GM19455 (cell line): Measurements from ENCODE around the gene PACRG.
"Not testable (repeated sequence)": the region's sequence is repeated elsewhere in the genome, so short reads cannot be mapped to it uniquely, and the experiment has no call there.

Experiments used
- ATAC-seq: cut with Tn5 transposase; IDR thresholded peaks from one replicate; pipeline ENCODE4 v1.9.1; 2021; ENCODE audit not compliant: unreplicated experiment

The PACRG gene

DNA sequence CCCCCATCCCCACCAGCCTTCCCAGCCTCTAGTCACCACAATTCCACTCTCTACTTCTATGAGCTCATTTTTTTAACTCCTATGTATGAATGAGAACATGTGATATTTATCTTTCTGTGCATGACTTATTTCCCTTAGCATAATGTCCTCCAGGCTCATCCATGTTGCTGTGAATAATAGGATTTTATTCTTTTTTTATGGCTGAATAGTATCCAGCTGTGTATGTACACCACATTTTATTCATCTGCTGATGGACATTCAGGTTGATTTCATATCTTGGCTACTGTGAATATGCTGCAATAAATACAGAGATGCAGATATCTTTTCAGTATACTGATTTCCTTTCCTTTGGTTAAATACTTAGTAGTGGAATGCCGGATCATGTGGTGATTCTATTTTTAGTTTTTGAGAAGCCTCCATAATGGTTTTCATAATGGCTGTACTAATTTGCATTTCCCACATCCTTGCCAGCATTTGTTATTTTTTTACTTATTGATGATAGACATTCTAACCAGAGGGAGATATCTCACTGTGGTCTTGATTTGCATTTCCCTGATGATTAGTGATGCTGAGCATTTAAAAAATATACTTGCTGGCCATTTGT is 194.9 kb downstream of the PACRG start:
- ATAC-seq, result no peak

DNA sequence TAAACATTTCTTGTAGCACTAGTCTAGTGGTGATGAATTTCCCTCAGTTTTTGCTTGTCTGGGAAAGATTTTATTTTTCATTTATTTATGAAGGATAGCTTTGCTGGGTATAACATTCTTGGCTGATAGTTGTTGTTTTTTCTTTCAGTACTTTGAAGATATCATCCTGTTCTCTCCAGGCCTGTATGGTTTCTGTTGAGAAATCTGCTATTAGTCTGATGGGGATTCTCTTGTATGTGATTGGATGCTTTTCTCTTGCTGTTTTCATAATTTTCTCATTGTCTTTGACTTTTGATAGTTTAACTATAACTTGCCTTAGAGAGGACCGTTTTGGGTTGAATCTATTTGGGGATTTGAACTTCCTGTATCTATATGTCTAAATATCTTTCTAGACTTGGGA is 207.1 kb downstream of the PACRG start:
- ATAC-seq, result no peak

DNA sequence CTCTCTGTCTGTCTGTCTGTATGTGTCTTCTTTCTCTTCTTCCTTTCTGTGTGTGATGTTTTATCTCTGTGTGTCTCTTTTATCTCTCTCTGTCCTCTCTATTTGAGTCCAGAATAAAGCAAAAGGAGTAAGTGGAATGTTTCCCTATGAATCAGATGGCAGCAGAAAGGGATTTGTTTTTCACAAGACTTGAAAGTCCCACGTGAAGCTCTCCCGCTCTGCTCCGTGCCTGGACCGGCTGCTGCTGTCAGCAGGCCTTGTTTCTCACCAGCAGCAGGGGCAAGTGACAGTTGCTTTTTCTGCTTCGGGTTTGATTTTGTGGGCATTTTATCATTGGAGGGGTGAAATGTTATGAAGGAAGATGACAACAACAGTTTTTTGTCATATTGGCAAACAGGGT is 212.7 kb downstream of the PACRG start:
- no peak for ATAC-seq

GRCh38 chr6:162941128-162941527 is 213.4 kb downstream of the PACRG start:
- no peak for ATAC-seq

GRCh38 chr6:162942866-162943265 is 215.1 kb downstream of the PACRG start:
- ATAC-seq, result no peak

- ATAC-seq, result no peak
Observed at GRCh38 chr6:162943369-162943768, 215.6 kb downstream of the PACRG start.

- ATAC-seq, result no peak
Observed at GRCh38 chr6:162951164-162951743, 223.5 kb downstream of the PACRG start.

DNA sequence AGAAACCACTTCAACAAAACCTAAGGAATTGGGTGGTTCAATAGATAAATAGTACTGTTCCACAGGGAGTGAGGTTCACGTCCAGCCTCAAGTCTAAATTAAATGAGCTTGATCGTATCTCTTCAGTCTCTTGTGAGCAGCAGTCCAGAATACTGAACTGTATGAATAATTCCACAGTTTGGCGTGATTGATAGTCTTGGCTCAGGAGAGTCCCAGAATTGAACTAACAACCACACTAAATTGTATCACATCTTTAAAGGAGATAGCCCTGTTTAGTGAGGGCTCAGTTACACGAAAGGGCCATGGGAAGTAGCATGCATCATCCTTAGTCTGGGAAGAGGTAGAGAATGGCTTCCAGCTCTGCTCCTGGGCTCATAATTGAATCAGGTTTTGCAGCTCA is 224.6 kb downstream of the PACRG start:
- no peak for ATAC-seq

DNA sequence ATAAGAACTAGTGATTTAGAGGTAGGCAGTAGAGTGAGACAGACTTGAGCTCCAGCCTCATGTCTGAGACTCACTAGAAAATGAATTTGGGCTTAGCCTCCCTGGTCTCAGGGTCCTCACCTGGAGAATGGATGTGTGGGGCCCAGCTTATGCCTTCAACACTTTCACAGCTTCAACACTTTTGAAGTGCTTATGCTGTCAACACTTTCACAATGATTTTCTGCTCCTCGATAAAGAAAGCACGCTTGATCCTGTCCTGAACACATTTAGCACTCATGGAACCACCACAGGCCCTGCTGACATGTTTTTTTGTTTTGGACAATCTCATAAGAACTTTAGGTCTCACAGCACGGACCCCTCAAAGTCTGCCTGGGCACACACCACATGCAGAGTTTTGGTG is 229.3 kb downstream of the PACRG start:
- ATAC-seq, result no peak

DNA sequence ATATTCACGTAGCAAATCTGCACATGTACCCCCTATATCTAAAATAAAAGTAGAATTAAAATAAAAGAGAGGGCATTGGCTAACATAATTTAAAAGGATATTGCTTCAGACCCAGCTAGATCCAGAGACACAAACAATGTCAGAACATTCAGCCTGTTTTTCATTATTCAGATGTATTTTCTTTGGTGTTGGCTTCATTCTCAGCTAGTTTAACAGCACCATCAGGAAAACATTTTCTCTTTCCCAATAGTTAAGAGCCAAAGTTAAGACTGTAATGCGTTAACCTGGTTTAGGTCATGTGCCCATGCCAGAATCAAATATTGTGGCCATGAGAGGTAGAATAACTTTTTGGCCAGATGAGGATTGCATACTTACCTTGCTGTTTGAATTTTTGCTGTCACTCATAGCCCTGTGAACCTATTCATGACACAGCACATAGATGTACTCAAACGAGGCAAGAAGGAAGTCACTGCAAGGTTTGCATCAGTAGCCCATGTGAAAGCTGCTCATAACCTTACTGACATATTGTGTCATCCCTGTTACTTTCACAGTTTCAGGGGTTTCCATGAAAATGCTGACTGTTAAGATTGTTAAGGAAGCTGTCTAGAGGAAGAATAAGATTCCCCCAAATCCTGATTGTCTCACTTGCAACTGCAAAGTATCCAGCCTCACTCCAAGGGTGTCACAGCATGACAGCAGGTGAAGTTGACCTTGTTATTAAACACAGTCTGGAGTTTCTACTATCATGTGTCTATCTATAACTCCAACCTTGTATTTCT is 233.1 kb downstream of the PACRG start:
- ATAC-seq, result no peak

GRCh38 chr6:162962093-162962492 is 234.3 kb downstream of the PACRG start:
- ATAC-seq, result no peak

DNA sequence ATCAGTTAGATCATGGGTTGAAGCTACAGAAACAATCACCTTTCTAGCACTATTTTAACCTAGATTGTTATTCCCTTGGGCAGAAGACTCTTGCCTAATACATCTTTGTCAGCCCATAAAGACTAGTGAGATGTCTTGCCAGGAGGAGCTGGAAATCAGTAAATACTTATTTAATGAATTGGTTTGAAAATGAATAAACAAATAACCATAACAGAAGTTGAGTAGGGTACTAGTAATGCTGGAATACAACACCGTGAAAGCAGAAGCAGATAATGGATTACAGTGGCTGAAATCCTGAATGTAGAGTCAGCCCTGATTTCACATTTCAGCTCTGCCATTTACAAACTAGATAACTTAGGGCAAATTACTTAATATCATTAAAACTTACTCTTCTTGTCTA is 236.1 kb downstream of the PACRG start:
- no peak for ATAC-seq

GRCh38 chr6:162964488-162965140 is 236.8 kb downstream of the PACRG start:
- no peak for ATAC-seq

DNA sequence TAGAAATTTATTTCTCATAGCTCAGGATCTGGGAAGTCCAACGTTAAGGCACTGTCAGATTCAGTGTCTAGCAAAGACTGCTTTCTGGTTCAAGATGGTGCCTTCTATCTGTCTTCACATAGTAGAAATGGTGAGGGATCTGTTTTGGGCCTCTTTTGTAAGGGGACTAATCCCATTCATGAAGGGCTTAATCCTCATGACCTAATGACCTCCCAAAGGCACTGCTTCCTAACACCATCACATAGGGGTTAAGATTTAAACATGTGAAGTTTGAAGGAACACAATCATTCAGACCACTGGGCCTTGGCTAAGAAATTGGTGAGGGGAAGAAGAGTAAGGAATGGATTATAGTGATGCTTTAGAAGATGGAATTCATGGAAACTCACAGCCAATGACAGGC is 237.6 kb downstream of the PACRG start:
- ATAC-seq, result no peak

DNA sequence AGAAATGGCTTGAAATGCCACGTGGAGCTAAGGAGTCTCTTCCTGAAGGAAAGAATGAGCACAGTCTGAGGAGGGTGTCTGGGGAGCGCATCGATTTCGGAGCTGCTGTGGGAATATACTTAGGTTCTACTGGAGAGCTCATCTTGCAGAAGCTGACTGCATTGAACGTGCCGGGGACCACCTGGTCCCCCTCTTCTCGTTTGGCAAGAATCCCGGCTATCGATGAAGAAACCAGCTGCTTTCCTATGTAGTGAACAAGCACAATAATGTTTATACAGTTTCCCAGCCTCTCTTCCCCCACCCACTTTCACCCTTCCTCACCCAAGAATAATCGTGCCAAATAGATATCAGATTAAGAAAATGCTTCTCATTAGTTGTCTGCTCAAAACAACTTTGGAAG is 242.5 kb downstream of the PACRG start:
- no peak for ATAC-seq

GRCh38 chr6:162971356-162971755 is 243.6 kb downstream of the PACRG start:
- ATAC-seq, result no peak

DNA sequence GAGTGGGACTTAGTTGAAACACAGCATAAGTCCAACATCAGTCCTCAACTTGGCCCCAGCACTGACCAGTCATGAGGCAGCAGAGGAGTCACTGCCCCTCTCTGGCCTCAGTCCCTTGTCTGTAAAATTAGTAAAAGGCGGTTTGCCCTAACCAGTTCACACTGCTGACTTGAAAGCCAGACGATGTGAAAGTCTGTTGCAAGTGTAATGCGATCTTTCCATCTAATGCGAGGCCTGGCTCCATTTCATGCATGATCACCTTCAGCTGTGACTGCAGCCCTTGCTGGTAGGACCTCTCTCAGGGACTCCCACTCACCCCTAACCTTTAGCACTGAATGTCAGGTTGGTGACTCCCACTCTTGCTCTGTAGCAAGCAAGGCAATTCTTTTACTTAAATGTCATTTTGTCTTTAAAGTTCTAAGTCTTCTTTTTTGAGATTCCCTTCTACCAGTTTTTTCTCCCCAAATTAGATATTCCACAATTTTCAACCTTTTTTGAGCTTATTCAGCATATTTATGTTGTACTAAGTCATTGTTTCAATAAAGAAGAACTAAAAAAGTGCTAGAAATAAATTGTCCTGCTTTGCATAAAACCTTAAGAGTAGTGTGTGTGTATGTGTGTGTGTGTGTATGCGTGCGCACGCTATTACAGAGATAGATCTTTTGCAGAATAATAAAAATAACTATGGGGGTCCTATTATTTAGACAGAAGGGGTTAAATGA is 245.5 kb downstream of the PACRG start:
- no peak for ATAC-seq

DNA sequence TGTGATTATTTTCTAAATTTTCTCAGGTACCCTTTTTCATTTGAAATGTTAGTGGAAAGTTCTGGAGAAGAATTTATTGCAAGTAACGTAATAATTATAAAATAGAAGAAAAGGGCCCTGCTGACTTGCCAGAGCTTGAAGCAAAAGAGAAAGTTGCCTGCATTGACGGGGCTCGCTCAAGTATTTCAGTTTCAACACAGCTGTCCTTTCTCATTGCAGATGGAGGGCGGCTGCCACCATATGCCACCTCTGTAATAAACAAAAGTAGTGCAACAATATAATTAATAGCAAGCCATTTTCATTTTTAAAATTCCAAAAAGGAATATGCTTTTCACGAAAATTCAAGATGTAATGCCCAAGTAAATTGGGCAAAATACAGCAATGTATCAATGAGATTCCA is 246.2 kb downstream of the PACRG start:
- ATAC-seq, result no peak

- ATAC-seq, result no peak
Observed at GRCh38 chr6:162974685-162975084, 246.9 kb downstream of the PACRG start.

DNA sequence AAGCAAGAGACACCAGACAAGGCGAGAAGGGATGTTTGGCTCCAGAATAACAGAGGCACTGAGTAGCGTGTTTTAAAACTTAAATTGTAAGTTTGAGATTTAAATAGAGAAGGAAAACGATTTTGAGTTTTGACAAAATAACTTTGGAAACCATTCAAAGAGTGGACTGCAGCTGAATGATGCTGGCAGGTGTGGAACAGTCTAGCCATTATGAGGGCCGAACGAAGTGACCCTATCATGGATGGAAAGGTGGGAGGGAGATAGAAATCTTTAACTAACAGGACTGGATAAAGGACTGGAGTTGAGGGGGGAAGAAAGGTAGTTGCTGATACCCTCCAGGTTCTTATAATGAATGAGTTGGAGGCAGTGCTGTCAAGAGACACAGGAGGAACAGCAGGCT is 248.4 kb downstream of the PACRG start:
- no peak for ATAC-seq

GRCh38 chr6:162983234-162983633 is 255.5 kb downstream of the PACRG start:
- not testable (repeated sequence) for ATAC-seq
